ENCODE data around the gene GALNT1.

Gene GALNT1

GRCh38 chr18:35756506-35757117 lies 175.1 kb downstream of the GALNT1 start:
- peak in 1 of 2 donors; percentile 15 for DNase-seq (ENCODE audit: low read depth in 2 of 2)

Data from activated CD8-positive, alpha-beta memory T cell treated with anti-CD3 and anti-CD28 coated beads for 4 hours (primary cell).